Measurements from ENCODE around the gene MAP1LC3B. TPM values are rescaled to one million over a fixed set of nuclear protein-coding genes. Genes with fewer than 3 reads are reported as not detected.

Gene MAP1LC3B
- total RNA-seq, 1 experiment from 2014 or later = 75.2 TPM

DNA sequence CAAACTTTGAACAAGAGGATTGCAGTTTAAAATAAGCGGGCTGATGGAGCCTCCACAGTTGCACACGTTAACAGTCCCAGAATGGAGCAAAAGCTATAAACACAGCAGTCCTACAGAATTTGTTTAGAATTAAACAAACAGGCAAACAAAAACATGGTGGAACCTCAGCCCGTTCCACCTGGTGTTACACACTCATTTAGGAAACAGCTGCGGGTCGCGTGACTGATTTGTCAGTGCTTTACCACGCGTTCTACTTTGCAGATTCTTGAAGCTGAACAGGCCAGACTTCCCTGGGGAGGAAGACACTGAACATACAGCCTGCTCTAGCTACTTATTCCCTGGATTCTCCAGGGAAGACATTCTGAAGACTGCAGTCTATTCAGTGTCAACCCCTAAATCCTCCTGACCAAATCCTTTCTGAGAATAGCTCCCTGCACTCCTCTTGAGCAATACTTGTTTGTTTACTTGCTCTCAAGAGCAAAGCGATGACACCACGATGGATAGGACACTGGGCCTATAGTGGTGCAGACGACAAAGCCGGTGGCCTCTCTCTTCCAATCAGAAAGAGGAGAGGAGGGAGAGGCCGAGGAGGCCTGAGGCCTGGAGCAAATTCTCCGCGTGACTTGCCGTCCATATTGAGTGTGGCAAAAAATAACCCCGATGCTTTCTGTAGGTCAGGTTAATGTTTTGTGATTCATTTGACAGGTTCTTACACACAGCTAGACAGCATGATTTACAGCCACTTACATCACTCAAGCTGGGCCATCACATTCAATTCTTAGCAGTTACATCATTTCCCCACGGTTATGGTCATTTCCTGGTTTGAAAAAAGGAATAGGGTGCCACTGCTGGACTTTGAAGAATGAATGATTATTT is 4.0 kb upstream of the MAP1LC3B start:
- peaks cover 22% of the 10 kb centered on the region for H3K4me1 ChIP-seq (ENCODE audit: control insufficient read depth, insufficient read depth, low read length)
- H3K27me3 ChIP-seq (ENCODE audit: control insufficient read depth, insufficient read depth, low read length) = no peaks in the 10 kb centered on the region
- peak overlapping the region; percentile 89 for H3K27ac ChIP-seq (ENCODE audit: low read length)
- in situ Hi-C loops (cut with HindIII; ENCODE audit: low pct_unique_long_range_greater_than_20kb, low sequenced_read_pairs) (no loop called here), intact Hi-C loops (cut with micrococcal nuclease; ENCODE audit: unreplicated experiment) (no loop called here)
- ATAC-seq (peak; percentile 74), DNase-seq (ENCODE audit: low read depth, low spot score) (peak; percentile 99)
- H3K36me3 ChIP-seq (ENCODE audit: control insufficient read depth, insufficient read depth, low read length) = peaks cover 9% of the 10 kb centered on the region; the same call in 1 of the 2 replicates
- no TSS peak for BruUV-seq (replicated peaks)
- H3K4me3 ChIP-seq (ENCODE audit: low read depth in 2 of 2, low read length in 2 of 2) = peak overlapping the region; percentile 18 to 33; a peak in 3 of 4 replicates
- ChIA-PET CTCF (no interaction called here), POLR2A (no interaction called here)
- H3K9me3 ChIP-seq (ENCODE audit: control insufficient read depth, insufficient read depth, low read depth, low read length) = no peaks in the 10 kb centered on the region
- TF ChIP-seq SIN3A (IDR thresholded peaks at IDR 0.05; ENCODE audit: borderline replicate concordance, insufficient read depth, low read depth, low read length) = no peak
- TF ChIP-seq TCF7L2 (IDR thresholded peaks at IDR 0.05; ENCODE audit: low read depth, low read length) = peak; percentile 57
- TF ChIP-seq, protein P1, sequence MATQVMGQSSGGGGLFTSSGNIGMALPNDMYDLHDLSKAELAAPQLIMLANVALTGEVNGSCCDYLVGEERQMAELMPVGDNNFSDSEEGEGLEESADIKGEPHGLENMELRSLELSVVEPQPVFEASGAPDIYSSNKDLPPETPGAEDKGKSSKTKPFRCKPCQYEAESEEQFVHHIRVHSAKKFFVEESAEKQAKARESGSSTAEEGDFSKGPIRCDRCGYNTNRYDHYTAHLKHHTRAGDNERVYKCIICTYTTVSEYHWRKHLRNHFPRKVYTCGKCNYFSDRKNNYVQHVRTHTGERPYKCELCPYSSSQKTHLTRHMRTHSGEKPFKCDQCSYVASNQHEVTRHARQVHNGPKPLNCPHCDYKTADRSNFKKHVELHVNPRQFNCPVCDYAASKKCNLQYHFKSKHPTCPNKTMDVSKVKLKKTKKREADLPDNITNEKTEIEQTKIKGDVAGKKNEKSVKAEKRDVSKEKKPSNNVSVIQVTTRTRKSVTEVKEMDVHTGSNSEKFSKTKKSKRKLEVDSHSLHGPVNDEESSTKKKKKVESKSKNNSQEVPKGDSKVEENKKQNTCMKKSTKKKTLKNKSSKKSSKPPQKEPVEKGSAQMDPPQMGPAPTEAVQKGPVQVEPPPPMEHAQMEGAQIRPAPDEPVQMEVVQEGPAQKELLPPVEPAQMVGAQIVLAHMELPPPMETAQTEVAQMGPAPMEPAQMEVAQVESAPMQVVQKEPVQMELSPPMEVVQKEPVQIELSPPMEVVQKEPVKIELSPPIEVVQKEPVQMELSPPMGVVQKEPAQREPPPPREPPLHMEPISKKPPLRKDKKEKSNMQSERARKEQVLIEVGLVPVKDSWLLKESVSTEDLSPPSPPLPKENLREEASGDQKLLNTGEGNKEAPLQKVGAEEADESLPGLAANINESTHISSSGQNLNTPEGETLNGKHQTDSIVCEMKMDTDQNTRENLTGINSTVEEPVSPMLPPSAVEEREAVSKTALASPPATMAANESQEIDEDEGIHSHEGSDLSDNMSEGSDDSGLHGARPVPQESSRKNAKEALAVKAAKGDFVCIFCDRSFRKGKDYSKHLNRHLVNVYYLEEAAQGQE (IDR thresholded peaks at IDR 0.05; ENCODE audit: insufficient read depth in 1 of 2, low read depth in 2 of 2, low read length in 1 of 2) = no peak
- TF ChIP-seq, protein P2, sequence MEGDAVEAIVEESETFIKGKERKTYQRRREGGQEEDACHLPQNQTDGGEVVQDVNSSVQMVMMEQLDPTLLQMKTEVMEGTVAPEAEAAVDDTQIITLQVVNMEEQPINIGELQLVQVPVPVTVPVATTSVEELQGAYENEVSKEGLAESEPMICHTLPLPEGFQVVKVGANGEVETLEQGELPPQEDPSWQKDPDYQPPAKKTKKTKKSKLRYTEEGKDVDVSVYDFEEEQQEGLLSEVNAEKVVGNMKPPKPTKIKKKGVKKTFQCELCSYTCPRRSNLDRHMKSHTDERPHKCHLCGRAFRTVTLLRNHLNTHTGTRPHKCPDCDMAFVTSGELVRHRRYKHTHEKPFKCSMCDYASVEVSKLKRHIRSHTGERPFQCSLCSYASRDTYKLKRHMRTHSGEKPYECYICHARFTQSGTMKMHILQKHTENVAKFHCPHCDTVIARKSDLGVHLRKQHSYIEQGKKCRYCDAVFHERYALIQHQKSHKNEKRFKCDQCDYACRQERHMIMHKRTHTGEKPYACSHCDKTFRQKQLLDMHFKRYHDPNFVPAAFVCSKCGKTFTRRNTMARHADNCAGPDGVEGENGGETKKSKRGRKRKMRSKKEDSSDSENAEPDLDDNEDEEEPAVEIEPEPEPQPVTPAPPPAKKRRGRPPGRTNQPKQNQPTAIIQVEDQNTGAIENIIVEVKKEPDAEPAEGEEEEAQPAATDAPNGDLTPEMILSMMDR (IDR thresholded peaks at IDR 0.05) = no peak
- TF ChIP-seq POLR2AphosphoS5 (IDR thresholded peaks at IDR 0.05; ENCODE audit: low read depth, low read length) = peak; percentile 68; the same call in 1 of the 2 replicates

DNA sequence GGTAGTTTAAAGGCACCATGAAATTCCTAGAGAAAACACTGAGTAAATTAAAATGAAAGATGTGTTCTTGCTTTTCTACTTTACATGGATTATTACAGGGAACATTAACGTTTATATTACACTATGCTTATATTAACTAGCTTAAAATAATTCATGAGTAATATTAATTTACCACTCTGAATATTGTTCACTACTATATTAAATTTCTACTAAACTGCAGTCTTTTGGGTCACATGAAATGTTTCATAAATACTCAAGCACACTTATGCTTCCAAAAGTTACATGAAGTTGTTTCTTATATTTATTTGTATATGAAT is 3.4 kb upstream of the MAP1LC3B start:
- DNase-seq (ENCODE audit: low read depth, low spot score) (no peak), ATAC-seq (no peak)
- peaks cover 7% of the 10 kb centered on the region; the same call in 1 of the 2 replicates for H3K36me3 ChIP-seq (ENCODE audit: control insufficient read depth, insufficient read depth, low read length)
- BruUV-seq (replicated peaks) = no TSS peak
- in situ Hi-C loops (cut with HindIII; ENCODE audit: low pct_unique_long_range_greater_than_20kb, low sequenced_read_pairs) (no loop called here), intact Hi-C loops (cut with micrococcal nuclease; ENCODE audit: unreplicated experiment) (no loop called here)
- H3K4me1 ChIP-seq (ENCODE audit: control insufficient read depth, insufficient read depth, low read length) = peaks cover 23% of the 10 kb centered on the region
- H3K9me3 ChIP-seq (ENCODE audit: control insufficient read depth, insufficient read depth, low read depth, low read length) = no peaks in the 10 kb centered on the region
- no peak for TF ChIP-seq POLR2AphosphoS5 (IDR thresholded peaks at IDR 0.05; ENCODE audit: low read depth, low read length)
- H3K27me3 ChIP-seq (ENCODE audit: control insufficient read depth, insufficient read depth, low read length) = no peaks in the 10 kb centered on the region
- ChIA-PET POLR2A (no interaction called here), CTCF (no interaction called here)
- peak overlapping the region; percentile 89 for H3K27ac ChIP-seq (ENCODE audit: low read length)
- H3K4me3 ChIP-seq (ENCODE audit: low read depth in 2 of 2, low read length in 2 of 2) = peak overlapping the region; percentile 18 to 26; a peak in 1 of 4 replicates

DNA sequence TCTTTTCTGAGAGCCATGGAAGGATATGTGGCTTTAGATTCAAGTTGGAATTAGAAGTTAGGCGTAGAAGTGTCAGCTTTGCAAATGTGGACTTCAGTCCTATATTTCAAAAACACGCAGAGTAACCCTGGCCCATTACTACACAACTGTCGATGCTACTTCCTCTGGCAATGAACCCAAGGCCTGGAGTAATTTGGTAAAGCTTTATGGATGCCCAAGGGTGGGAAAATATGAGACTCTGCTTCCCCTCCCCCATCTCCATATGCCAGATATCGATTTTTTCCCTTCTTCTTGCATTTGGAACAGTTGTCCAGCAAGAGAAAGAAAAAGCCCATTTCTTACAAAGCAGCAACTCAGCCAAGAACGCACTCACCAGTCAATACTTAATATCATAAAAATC is 2.9 kb upstream of the MAP1LC3B start:
- intact Hi-C loops (cut with micrococcal nuclease; ENCODE audit: unreplicated experiment) (no loop called here), in situ Hi-C loops (cut with HindIII; ENCODE audit: low pct_unique_long_range_greater_than_20kb, low sequenced_read_pairs) (no loop called here)
- ChIA-PET POLR2A (no interaction called here), CTCF (no interaction called here)
- ATAC-seq (no peak), DNase-seq (ENCODE audit: low read depth, low spot score) (no peak)
- Histone ChIP-seq H3K27ac (ENCODE audit: low read length) (peak overlapping the region; percentile 89), H3K27me3 (ENCODE audit: control insufficient read depth, insufficient read depth, low read length) (no peaks in the 10 kb centered on the region), H3K4me3 (ENCODE audit: low read depth in 2 of 2, low read length in 2 of 2) (no peak overlapping the region), H3K4me1 (ENCODE audit: control insufficient read depth, insufficient read depth, low read length) (peaks cover 27% of the 10 kb centered on the region), H3K9me3 (ENCODE audit: control insufficient read depth, insufficient read depth, low read depth, low read length) (no peaks in the 10 kb centered on the region), H3K36me3 (ENCODE audit: control insufficient read depth, insufficient read depth, low read length) (peaks cover 7% of the 10 kb centered on the region; the same call in 1 of the 2 replicates)
- no TSS peak for BruUV-seq (replicated peaks)
- TF ChIP-seq, protein P2 (IDR thresholded peaks at IDR 0.05) = no peak
- TF ChIP-seq TCF7L2 (IDR thresholded peaks at IDR 0.05; ENCODE audit: low read depth, low read length) = no peak
- no peak for TF ChIP-seq SIN3A (IDR thresholded peaks at IDR 0.05; ENCODE audit: borderline replicate concordance, insufficient read depth, low read depth, low read length)
- TF ChIP-seq POLR2AphosphoS5 (IDR thresholded peaks at IDR 0.05; ENCODE audit: low read depth, low read length) = no peak
- TF ChIP-seq, protein P1 (IDR thresholded peaks at IDR 0.05; ENCODE audit: insufficient read depth in 1 of 2, low read depth in 2 of 2, low read length in 1 of 2) = no peak

Measured in Panc1 (cell line).